HFFc6 (cell line): Measurements from ENCODE around the gene FNDC3B. TPM values are rescaled to one million over a fixed set of nuclear protein-coding genes. Genes with fewer than 3 reads are reported as not detected.

Source experiments
- DNase-seq: peaks from one replicate; pipeline ENCODE4 v3.0.0-alpha.2; 2018
- H3K27ac Mint-ChIP-seq: 2 replicates; pipeline ENCODE4 v1.8.0; 2020; ENCODE audit warnings: mild to moderate bottlenecking, mixed read lengths
- H3K27me3 Mint-ChIP-seq: 2 replicates; pipeline ENCODE4 v1.8.0; 2021; ENCODE audit warnings: mild to moderate bottlenecking, moderate library complexity, mixed read lengths; ENCODE audit not compliant: insufficient read depth
- H3K36me3 Mint-ChIP-seq: 2 replicates; pipeline ENCODE4 v1.8.0; 2021; ENCODE audit warnings: low read depth, mixed read lengths
- H3K4me1 Mint-ChIP-seq: 2 replicates; pipeline ENCODE4 v1.8.0; 2020; ENCODE audit warnings: low read depth, mixed read lengths
- H3K4me3 Mint-ChIP-seq: 2 replicates; pipeline ENCODE4 v1.8.0; 2020; ENCODE audit warnings: mild to moderate bottlenecking, moderate library complexity, mixed read lengths
- H3K9me3 Mint-ChIP-seq: 2 replicates; pipeline ENCODE4 v1.8.0; 2020; ENCODE audit warnings: mild to moderate bottlenecking, mixed read lengths
- total RNA-seq, 6 experiments: library from RNA; stranded (reverse); fragmentation: NEBNext Ultra II Directional; extraction: Animal tissue kit (Norgen Biotek cat#: 25700); gene quantifications; 2 replicates in 1 of 6; 3 replicates in 5 of 6; pipeline ENCODE4 v1.2.3, GENCODE V29; 2021
- TF ChIP-seq, protein P1 (sequence below): fragments of 200-600 bp; sonication (generic); IDR thresholded peaks from 2 replicates; pipeline ENCODE4 v1.5.0; 2021; ENCODE audit warnings: antibody characterized with exemption, mild to moderate bottlenecking

FNDC3B gene
- total RNA-seq, 6 experiments from 2014 or later, result 133 to 192 (median 155) TPM

GRCh38 chr3:172329070-172329469 is 289.7 kb downstream of the FNDC3B start:
- Mint-ChIP-seq H3K36me3 (peaks cover 41% of the 10 kb centered on the region), H3K27ac (no peak overlapping the region), H3K9me3 (no peaks in the 10 kb centered on the region), H3K4me1 (peaks cover 15% of the 10 kb centered on the region), H3K4me3 (no peak overlapping the region), H3K27me3 (peaks cover 3% of the 10 kb centered on the region)
- TF ChIP-seq, protein P1, sequence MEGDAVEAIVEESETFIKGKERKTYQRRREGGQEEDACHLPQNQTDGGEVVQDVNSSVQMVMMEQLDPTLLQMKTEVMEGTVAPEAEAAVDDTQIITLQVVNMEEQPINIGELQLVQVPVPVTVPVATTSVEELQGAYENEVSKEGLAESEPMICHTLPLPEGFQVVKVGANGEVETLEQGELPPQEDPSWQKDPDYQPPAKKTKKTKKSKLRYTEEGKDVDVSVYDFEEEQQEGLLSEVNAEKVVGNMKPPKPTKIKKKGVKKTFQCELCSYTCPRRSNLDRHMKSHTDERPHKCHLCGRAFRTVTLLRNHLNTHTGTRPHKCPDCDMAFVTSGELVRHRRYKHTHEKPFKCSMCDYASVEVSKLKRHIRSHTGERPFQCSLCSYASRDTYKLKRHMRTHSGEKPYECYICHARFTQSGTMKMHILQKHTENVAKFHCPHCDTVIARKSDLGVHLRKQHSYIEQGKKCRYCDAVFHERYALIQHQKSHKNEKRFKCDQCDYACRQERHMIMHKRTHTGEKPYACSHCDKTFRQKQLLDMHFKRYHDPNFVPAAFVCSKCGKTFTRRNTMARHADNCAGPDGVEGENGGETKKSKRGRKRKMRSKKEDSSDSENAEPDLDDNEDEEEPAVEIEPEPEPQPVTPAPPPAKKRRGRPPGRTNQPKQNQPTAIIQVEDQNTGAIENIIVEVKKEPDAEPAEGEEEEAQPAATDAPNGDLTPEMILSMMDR, result 0 out of 2 replicates have a peak, but pooled peaks have one; percentile 21
- DNase-seq, result no peak

DNA sequence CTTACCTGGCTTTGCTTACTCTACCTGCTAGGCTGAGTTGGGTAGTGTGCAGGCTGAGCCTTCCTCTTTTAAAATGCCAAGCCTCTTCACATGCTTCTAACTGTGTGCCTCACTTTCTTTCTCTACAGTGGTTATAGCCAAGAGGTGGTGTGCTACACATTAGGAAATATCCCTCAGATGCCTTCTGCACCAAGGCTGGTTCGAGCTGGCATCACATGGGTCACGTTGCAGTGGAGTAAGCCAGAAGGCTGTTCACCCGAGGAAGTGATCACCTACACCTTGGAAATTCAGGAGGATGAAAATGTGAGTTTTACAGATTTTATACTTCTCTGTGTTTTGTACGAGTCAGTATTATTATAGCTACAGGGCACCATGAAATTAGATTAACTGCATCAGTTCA is 291.0 kb downstream of the FNDC3B start:
- Mint-ChIP-seq H3K36me3 (peaks cover 32% of the 10 kb centered on the region), H3K9me3 (no peaks in the 10 kb centered on the region)
- DNase-seq, result no peak

DNA sequence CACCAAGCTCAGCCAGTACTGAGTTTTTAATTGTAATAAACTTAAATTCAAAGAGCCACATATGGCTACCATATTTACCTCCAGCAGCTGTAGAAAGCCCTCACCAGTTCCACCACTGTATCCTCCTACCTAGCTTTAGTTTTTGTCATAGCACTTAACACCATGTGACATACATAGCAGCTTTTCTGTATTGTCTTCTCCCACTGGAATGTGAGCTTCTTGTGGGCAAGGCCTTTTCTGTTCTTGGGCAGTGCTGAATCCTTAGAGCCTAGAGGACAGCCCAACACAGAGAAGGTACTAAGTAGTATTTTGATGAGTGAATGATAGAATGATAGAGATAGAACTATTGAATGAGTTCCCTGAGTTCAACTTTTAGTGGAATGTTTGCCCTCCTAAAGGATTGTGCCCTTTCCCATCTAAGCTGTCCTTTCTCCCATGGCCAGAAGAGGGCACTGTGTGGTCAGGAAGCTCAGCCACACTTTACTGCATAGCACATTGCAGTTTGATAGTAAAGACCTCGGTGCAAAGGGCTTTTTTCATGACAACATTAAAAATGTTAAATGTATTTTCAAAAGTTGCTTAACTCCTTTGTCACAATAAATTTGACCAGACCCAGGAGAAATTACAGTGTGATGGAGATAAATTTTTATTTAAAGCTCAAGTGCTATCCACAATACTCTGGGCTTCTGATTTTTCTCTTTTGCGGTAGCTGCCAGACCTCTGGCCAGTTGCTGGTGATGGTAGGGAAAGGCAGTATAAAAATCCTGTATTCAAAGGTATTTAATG is 293.1 kb downstream of the FNDC3B start:
- Mint-ChIP-seq H3K4me1 (peaks cover 12% of the 10 kb centered on the region; the same call in 1 of the 2 replicates), H3K9me3 (no peaks in the 10 kb centered on the region), H3K27me3 (peaks cover 3% of the 10 kb centered on the region), H3K4me3 (no peak overlapping the region), H3K27ac (peak overlapping the region; percentile 30), H3K36me3 (peaks cover 29% of the 10 kb centered on the region)
- DNase-seq, result peak; percentile 30
- TF ChIP-seq, protein P1, result peak; percentile 93

More for the DNA sequence above, 291.0 kb downstream of the FNDC3B start:
- H3K4me3 Mint-ChIP-seq, result no peak overlapping the region
- H3K27me3 Mint-ChIP-seq, result peaks cover 3% of the 10 kb centered on the region
- no peak overlapping the region for H3K27ac Mint-ChIP-seq
- TF ChIP-seq, protein P1, result no peak
- H3K4me1 Mint-ChIP-seq, result peaks cover 13% of the 10 kb centered on the region; the same call in 1 of the 2 replicates

GRCh38 chr3:172333042-172333377 is 293.6 kb downstream of the FNDC3B start:
- H3K4me1 Mint-ChIP-seq, result 0 out of 2 replicates have a peak, but pooled peaks cover 7% of the 10 kb centered on the region
- TF ChIP-seq, protein P1, result no peak
- H3K27ac Mint-ChIP-seq, result peak overlapping the region; percentile 30; the same call in 1 of the 2 replicates
- no peaks in the 10 kb centered on the region for H3K9me3 Mint-ChIP-seq
- H3K27me3 Mint-ChIP-seq, result peaks cover 3% of the 10 kb centered on the region
- no peak overlapping the region for H3K4me3 Mint-ChIP-seq
- H3K36me3 Mint-ChIP-seq, result peaks cover 32% of the 10 kb centered on the region
- no peak for DNase-seq

DNA sequence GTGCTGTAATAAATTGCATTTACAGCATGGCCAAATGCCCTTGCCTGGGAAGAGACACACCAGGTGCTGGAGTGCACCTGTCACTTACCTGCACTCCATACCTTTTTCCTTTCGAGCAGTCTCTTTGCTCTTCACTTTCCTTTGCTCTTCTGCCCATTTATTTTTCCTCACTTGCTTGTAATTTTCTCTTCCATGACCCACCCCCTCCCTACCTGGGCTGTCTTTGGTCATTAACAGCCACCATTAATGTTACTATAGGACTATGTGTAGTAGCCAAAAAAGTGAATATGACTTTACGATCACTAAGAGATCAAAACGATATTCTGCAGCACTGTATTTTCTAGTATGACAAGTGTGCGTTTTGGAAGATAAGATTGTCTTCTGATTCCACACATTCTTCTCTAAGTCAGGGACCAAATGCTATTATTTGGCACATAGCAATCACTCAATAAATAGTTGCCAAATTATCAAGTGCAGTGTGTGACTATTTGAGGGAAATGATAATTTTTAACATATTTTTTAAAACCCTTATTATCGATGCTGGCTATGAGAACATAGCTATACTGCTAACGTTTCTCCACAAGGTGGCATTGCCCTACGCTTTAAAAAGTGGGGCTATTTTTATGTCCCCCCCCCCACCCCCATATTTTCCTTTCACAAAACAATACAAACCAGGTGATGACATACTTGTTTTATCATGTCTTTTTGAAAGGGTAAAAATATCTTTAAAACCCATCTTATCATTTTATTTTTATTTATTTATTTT is 294.5 kb downstream of the FNDC3B start:
- H3K4me1 Mint-ChIP-seq, result 0 out of 2 replicates have a peak, but pooled peaks cover 7% of the 10 kb centered on the region
- H3K36me3 Mint-ChIP-seq, result peaks cover 32% of the 10 kb centered on the region
- DNase-seq, result no peak
- peaks cover 3% of the 10 kb centered on the region for H3K27me3 Mint-ChIP-seq
- peak overlapping the region; percentile 47 for H3K27ac Mint-ChIP-seq
- no peak overlapping the region for H3K4me3 Mint-ChIP-seq
- no peaks in the 10 kb centered on the region for H3K9me3 Mint-ChIP-seq
- TF ChIP-seq, protein P1, result peak; percentile 61
